Ishikawa (cell line): ENCODE measurements around the gene CD2AP.

Experiments
- CEBPB ChIP-seq: IDR thresholded peaks from 2 replicates; pipeline ENCODE4 v1.6.1; 2012
- TF ChIP-seq, protein P1 (sequence below): IDR thresholded peaks from 2 replicates; pipeline ENCODE4 v1.6.1; 2012; ENCODE audit warnings: low read depth, mild to moderate bottlenecking

DNA sequence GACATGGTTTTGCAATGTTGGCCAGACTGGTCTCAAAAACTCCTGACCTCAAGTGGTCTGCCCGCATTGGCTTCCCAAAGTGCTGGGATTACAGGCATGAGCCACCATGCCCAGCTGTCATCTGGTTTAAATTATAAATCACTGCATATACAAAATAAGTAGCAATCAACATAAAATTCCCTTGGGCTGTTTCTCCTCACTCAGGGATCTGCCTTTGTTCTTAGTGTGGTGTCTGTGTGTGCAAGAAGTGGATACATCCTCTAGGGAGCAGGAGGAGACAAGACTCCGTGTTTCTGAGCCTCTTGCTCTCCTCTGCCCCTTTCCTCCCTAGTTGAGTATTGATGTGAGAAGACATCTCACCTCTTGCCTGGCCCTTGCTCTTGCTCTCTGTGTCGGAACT lies 155.6 kb downstream of the CD2AP start:
- TF ChIP-seq CEBPB = no peak
- TF ChIP-seq, protein P1, sequence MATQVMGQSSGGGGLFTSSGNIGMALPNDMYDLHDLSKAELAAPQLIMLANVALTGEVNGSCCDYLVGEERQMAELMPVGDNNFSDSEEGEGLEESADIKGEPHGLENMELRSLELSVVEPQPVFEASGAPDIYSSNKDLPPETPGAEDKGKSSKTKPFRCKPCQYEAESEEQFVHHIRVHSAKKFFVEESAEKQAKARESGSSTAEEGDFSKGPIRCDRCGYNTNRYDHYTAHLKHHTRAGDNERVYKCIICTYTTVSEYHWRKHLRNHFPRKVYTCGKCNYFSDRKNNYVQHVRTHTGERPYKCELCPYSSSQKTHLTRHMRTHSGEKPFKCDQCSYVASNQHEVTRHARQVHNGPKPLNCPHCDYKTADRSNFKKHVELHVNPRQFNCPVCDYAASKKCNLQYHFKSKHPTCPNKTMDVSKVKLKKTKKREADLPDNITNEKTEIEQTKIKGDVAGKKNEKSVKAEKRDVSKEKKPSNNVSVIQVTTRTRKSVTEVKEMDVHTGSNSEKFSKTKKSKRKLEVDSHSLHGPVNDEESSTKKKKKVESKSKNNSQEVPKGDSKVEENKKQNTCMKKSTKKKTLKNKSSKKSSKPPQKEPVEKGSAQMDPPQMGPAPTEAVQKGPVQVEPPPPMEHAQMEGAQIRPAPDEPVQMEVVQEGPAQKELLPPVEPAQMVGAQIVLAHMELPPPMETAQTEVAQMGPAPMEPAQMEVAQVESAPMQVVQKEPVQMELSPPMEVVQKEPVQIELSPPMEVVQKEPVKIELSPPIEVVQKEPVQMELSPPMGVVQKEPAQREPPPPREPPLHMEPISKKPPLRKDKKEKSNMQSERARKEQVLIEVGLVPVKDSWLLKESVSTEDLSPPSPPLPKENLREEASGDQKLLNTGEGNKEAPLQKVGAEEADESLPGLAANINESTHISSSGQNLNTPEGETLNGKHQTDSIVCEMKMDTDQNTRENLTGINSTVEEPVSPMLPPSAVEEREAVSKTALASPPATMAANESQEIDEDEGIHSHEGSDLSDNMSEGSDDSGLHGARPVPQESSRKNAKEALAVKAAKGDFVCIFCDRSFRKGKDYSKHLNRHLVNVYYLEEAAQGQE = no peak
